Measurements from ENCODE around the gene RWDD3.

RWDD3 gene

DNA sequence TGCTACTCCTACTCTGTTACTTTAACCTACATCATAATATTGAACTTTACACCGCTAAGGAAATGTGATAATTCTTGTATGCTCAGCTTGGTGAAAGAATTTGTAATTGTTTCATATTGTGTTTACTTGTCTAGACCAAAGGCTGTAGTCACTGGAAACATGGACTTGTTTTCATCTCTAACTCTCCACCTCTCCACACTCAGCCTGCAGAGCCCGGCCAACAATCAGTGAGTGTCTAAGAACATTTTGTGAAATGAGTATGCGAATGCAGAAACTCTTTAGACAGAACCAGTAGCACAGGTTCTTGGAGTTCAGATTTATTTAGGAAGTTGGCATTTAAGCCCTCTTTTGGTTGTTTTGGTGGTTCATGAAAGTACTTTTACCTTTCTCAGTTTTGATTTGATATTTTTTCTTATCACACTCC is 3.2 kb upstream of the RWDD3 start:
- Histone ChIP-seq H3K9me3 (ENCODE audit: control insufficient read depth, insufficient read depth, low read depth, low read length) (no peaks in the 10 kb centered on the region), H3K36me3 (ENCODE audit: control insufficient read depth in 2 of 2, insufficient read depth in 1 of 2, low read length in 2 of 2) (peaks cover 0 to 3% of the 10 kb centered on the region in 2 experiments; a peak in 1 of 3 replicates), H3K27ac (ENCODE audit: extremely low read depth, low read depth, low read length) (no peak overlapping the region), H3K4me1 (ENCODE audit: control insufficient read depth, insufficient read depth, low read length) (no peaks in the 10 kb centered on the region), H3K4me3 (ENCODE audit: low read depth, low read length) (no peak overlapping the region)
- CTCF ChIA-PET = no interaction called here
- no peak for TF ChIP-seq ZXDB (tag by site-specific recombination; IDR thresholded peaks at IDR 0.05)
- TF ChIP-seq GLI4 (tag by site-specific recombination; IDR thresholded peaks at IDR 0.05) = no peak
- no peak for TF ChIP-seq ZBTB20 (tag by site-specific recombination; IDR thresholded peaks at IDR 0.05)
- no peak for TF ChIP-seq BCL11A (tag by site-specific recombination; IDR thresholded peaks at IDR 0.05; ENCODE audit: low read depth)
- TF ChIP-seq OSR2 (tag by site-specific recombination; IDR thresholded peaks at IDR 0.05) = no peak
- no peak for TF ChIP-seq ZNF266 (tag by site-specific recombination; IDR thresholded peaks at IDR 0.05; ENCODE audit: low read depth)
- no peak for TF ChIP-seq ZFP3 (tag by site-specific recombination; IDR thresholded peaks at IDR 0.05; ENCODE audit: low read depth)
- TF ChIP-seq ZNF23 (tag by site-specific recombination; IDR thresholded peaks at IDR 0.05; ENCODE audit: borderline replicate concordance) = no peak
- no peak for TF ChIP-seq ZNF645 (tag by site-specific recombination; IDR thresholded peaks at IDR 0.05)
- no peak for TF ChIP-seq ZNF184 (tag by site-specific recombination; IDR thresholded peaks at IDR 0.05)
- no peak for TF ChIP-seq ZNF747 (tag by site-specific recombination; IDR thresholded peaks at IDR 0.05)
- POLR2A ChIA-PET = no interaction called here

DNA sequence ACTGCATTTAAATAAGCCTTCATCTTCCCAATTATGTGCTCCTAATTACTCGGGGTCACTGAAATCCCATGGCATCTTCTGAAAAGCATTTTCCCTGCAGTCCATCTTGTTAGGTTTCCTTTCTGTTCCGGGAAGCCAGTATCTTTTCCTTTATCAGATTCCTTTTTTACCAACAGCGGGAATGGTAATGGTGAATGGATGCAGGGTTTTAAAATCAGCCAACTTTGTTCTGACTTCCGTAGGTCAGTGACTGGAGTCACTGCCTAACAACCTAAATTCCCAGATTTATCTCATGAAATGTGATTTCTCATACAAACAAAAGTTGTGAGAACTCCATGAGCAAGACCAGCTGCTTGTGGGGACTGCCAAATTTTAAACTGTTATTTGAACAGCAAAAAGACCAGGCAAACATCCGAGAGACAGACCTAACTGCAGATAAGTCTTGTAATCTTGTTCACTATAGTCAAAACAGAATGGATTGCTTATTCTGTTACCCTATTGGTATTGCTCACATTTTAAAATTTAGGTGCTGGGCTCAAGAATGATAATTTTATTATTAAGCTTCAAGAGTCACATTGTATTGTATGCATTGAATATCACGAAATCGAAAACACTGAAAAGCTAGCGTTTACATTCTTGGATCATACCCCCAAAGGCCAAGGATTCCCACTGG is 1.2 kb upstream of the RWDD3 start:
- Histone ChIP-seq H3K9me3 (ENCODE audit: control insufficient read depth, insufficient read depth, low read depth, low read length) (no peaks in the 10 kb centered on the region), H3K4me1 (ENCODE audit: control insufficient read depth, insufficient read depth, low read length) (no peaks in the 10 kb centered on the region), H3K4me3 (ENCODE audit: low read depth, low read length) (no peak overlapping the region), H3K36me3 (ENCODE audit: control insufficient read depth in 2 of 2, insufficient read depth in 1 of 2, low read length in 2 of 2) (peaks cover 0 to 12% of the 10 kb centered on the region in 2 experiments; a peak in 1 of 3 replicates), H3K27ac (ENCODE audit: extremely low read depth, low read depth, low read length) (no peak overlapping the region)
- POLR2A ChIA-PET = interaction anchor here (0.9 to 1.6 kb wide), 4 partner anchors 113 to 159 kb away, joined by 3 to 31 read pairs (median 13); partner anchors contain the start of genes ALG14 and TLCD4
- CTCF ChIA-PET = interaction anchor here (0.8 to 2.2 kb wide), 6 partner anchors 12 to 192 kb away, joined by 3 to 30 read pairs (median 8); partner anchors contain the start of gene TLCD4
- TF ChIP-seq ELK4 (IDR thresholded peaks at IDR 0.05; ENCODE audit: borderline replicate concordance, low read depth, low read length) = no peak
- TF ChIP-seq ZNF692 (tag by site-specific recombination; IDR thresholded peaks at IDR 0.05) = no peak
- no peak for TF ChIP-seq KLF10 (tag by site-specific recombination; IDR thresholded peaks at IDR 0.05)
- TF ChIP-seq REST (tag by site-specific recombination; IDR thresholded peaks at IDR 0.05) = no peak
- TF ChIP-seq ZNF624 (tag by site-specific recombination; IDR thresholded peaks at IDR 0.05) = no peak
- no peak for TF ChIP-seq ZNF423 (tag by site-specific recombination; IDR thresholded peaks at IDR 0.05)
- no peak for TF ChIP-seq ZNF473 (tag by site-specific recombination; IDR thresholded peaks at IDR 0.05)
- no peak for TF ChIP-seq KLF9 (tag by site-specific recombination; IDR thresholded peaks at IDR 0.05; ENCODE audit: low read depth)
- TF ChIP-seq HOXD13 (CRISPR knock-in tag; IDR thresholded peaks at IDR 0.05; ENCODE audit: borderline replicate concordance) = no peak
- no peak for TF ChIP-seq ZFP69B (tag by site-specific recombination; IDR thresholded peaks at IDR 0.05)
- no peak for TF ChIP-seq ZNF10 (tag by site-specific recombination; IDR thresholded peaks at IDR 0.05)
- TF ChIP-seq ZNF521 (tag by site-specific recombination; IDR thresholded peaks at IDR 0.05) = no peak
- no peak for TF ChIP-seq IKZF3 (tag by site-specific recombination; IDR thresholded peaks at IDR 0.05)
- TF ChIP-seq ZNF155 (tag by site-specific recombination; IDR thresholded peaks at IDR 0.05) = no peak
- TF ChIP-seq ZNF433 (tag by site-specific recombination; IDR thresholded peaks at IDR 0.05; ENCODE audit: low read depth) = no peak
- TF ChIP-seq ZNF138 (tag by site-specific recombination; IDR thresholded peaks at IDR 0.05; ENCODE audit: borderline replicate concordance) = no peak
- no peak for TF ChIP-seq GFI1B (tag by site-specific recombination; IDR thresholded peaks at IDR 0.05)
- TF ChIP-seq ZNF157 (tag by site-specific recombination; IDR thresholded peaks at IDR 0.05) = no peak
- no peak for TF ChIP-seq ZNF837 (tag by site-specific recombination; IDR thresholded peaks at IDR 0.05)
